K562 (cell line): ENCODE results near the gene TEP1. TPM values are rescaled to one million over a fixed set of nuclear protein-coding genes. Genes with fewer than 3 reads are reported as not detected.

Experiments used
- ATF1 ChIP-seq, 2 experiments: fragments of 450-650 bp in 1 of 2; IDR thresholded peaks; 2 replicates each; pipeline ENCODE4 v1.6.1; 2016; ENCODE audit warnings: missing compliant biosample characterization in 1 of 2, missing genetic modification characterization in 1 of 2
- C11orf30 ChIP-seq: fragments of 450-650 bp; IDR thresholded peaks from 2 replicates; pipeline ENCODE4 v1.6.1; 2016; ENCODE audit warnings: low read depth, mild to moderate bottlenecking
- ETV6 ChIP-seq, 3 experiments: fragments of 150-350 bp in 1 of 3; sonication (generic) in 1 of 3; formaldehyde crosslinking in 1 of 3; IDR thresholded peaks; 2 replicates each; pipeline versions ENCODE4 v1.6.1 to v1.8.0; 2014 to 2022; ENCODE audit warnings: borderline replicate concordance in 2 of 3, low read depth in 2 of 3, antibody characterized with exemption in 1 of 3, low read length in 1 of 3, mild to moderate bottlenecking in 1 of 3, missing genetic modification reagents in 1 of 3
- FOSL1 ChIP-seq: fragments of 200-800 bp; sonication (Bioruptor generic); conservative IDR thresholded peaks from 2 replicates; pipeline ENCODE4 v1.6.1; 2016; ENCODE audit warnings: missing genetic modification characterization, missing compliant biosample characterization
- HINFP ChIP-seq: fragments of 450-650 bp; conservative IDR thresholded peaks from 2 replicates; pipeline ENCODE4 v1.6.1; 2016; ENCODE audit warnings: missing genetic modification characterization, low read depth, mild to moderate bottlenecking, control low read depth, missing compliant biosample characterization
- JUND ChIP-seq, 2 experiments: IDR thresholded peaks; 2 replicates in 1 of 2; 3 replicates in 1 of 2; pipeline ENCODE4 v1.6.1; 2011; ENCODE audit warnings: borderline replicate concordance in 2 of 2, low read depth in 2 of 2, low read length in 2 of 2, improper control_type of control experiment in 1 of 2, missing biosample characterization in 1 of 2, missing genetic modification characterization in 1 of 2, missing genetic modification reagents in 1 of 2
- PHB2 ChIP-seq: fragments of 450-650 bp; IDR thresholded peaks from 2 replicates; pipeline ENCODE4 v1.6.1; 2017; ENCODE audit warnings: low read depth
- TARDBP ChIP-seq: fragments of 450-650 bp; IDR thresholded peaks from 2 replicates; pipeline ENCODE4 v1.6.1; 2016
- ZBTB11 ChIP-seq, 3 experiments: fragments of 200-800 bp in 1 of 3; fragments of 250-450 bp in 1 of 3; fragments of 450-650 bp in 1 of 3; sonication (Bioruptor Pico) in 1 of 3; sonication (Bioruptor generic) in 1 of 3; formaldehyde crosslinking in 1 of 3; IDR thresholded peaks; 2 replicates each; pipeline versions ENCODE4 v1.6.1 to v1.8.0; 2016 to 2022; ENCODE audit warnings: mild to moderate bottlenecking in 2 of 3, missing genetic modification characterization in 2 of 3, missing compliant biosample characterization in 1 of 3, moderate library complexity in 1 of 3
- ZBTB26 ChIP-seq: fragments of 450-650 bp; formaldehyde crosslinking; IDR thresholded peaks from 2 replicates; pipeline ENCODE4 v1.4.0; 2022; ENCODE audit warnings: missing genetic modification characterization
- ZBTB34 ChIP-seq: fragments of 250-450 bp; sonication (Bioruptor Pico); IDR thresholded peaks from 2 replicates; pipeline ENCODE4 v1.8.0; 2021; ENCODE audit warnings: mild to moderate bottlenecking, moderate library complexity
- ZNF518B ChIP-seq: fragments of 250-450 bp; sonication (Bioruptor Pico); IDR thresholded peaks from 2 replicates; pipeline ENCODE4 v1.5.0; 2021; ENCODE audit warnings: mild to moderate bottlenecking, moderate library complexity
- ZNF75A ChIP-seq: fragments of 450-650 bp; formaldehyde crosslinking; IDR thresholded peaks from 2 replicates; pipeline ENCODE4 v1.4.0; 2020; ENCODE audit warnings: mild to moderate bottlenecking
- polyA plus RNA-seq, 8 experiments: library from polyadenylated mRNA; depleted of rRNA in 4 of 8; stranded (reverse) in 5 of 8; unstranded in 3 of 8; fragments of >200 nt; fragmentation: Nextera tagmentation in 2 of 8; fragmentation: Illumina TruSeq in 1 of 8; extraction: Ambion mirVana in 2 of 8; extraction: Trizol in 1 of 8; gene quantifications; 2 replicates each; pipeline versions ENCODE4 v1.2.1 to v1.2.3, GENCODE V29; 2011 to 2014; ENCODE audit warnings: inconsistent platforms in 1 of 8, missing spikeins in 1 of 8
- total RNA-seq, 7 experiments: library from RNA; depleted of rRNA in 6 of 7; stranded (reverse); fragments of >200 nt in 6 of 7; fragmentation: Illumina TruSeq in 2 of 7; extraction: Trizol in 2 of 7; gene quantifications; 2 replicates each; pipeline versions ENCODE4 v1.2.1 to v1.2.3, GENCODE V29; 2011 to 2021; ENCODE audit warnings: low replicate concordance in 1 of 7

Gene TEP1
- total and polyA plus RNA-seq, 9 of the 15 experiments (the other 6 are each of a cell fraction or from before 2014, with no cell fraction given) = 1.0 to 12.2 (median 7.1) TPM

- TF ChIP-seq ZBTB11 (CRISPR knock-in tag; IDR thresholded peaks at IDR 0.05) = no peak
- peak; percentile 90 for TF ChIP-seq JUND (IDR thresholded peaks at IDR 0.05; ENCODE audit: borderline replicate concordance, low read depth, low read length)
- peak; percentile 88; the same call in 2 of the 3 replicates for TF ChIP-seq JUND (tag; IDR thresholded peaks at IDR 0.05; ENCODE audit: borderline replicate concordance, low read depth, low read length)
- TF ChIP-seq ATF1 (CRISPR knock-in tag; IDR thresholded peaks at IDR 0.05) = no peak
- peak; percentile 66 for TF ChIP-seq ATF1 (tag; IDR thresholded peaks at IDR 0.05)
- no peak for TF ChIP-seq ETV6 (IDR thresholded peaks at IDR 0.05; ENCODE audit: borderline replicate concordance in 1 of 2, low read depth in 2 of 2, low read length in 1 of 2)
- no peak for TF ChIP-seq ETV6 (CRISPR knock-in tag; IDR thresholded peaks at IDR 0.05; ENCODE audit: borderline replicate concordance)
- no peak for TF ChIP-seq TARDBP
- no peak for TF ChIP-seq ZNF518B (CRISPR knock-in tag)
- peak; percentile 40; the same call in 1 of the 2 replicates for TF ChIP-seq C11orf30
- no peak for TF ChIP-seq PHB2
- TF ChIP-seq ZBTB26 (CRISPR knock-in tag) = no peak
- no peak for TF ChIP-seq ZNF75A (CRISPR knock-in tag)
- TF ChIP-seq ZBTB34 (CRISPR knock-in tag) = no peak
- no peak for TF ChIP-seq FOSL1
- TF ChIP-seq HINFP (tag) = no peak
Observed at GRCh38 chr14:20332788-20333493, 80.4 kb downstream of the TEP1 start, which contains the start of gene CCNB1IP1 (continued).
